Amygdala (tissue), 56 donors: ENCODE data around the gene HMX2.

ENCODE experiments used
- DNase-seq, 56 donors: peaks; one replicate each; lab custom pipeline; 2025; lab: John Stamatoyannopoulos, UW

Gene HMX2

GRCh38 chr10:123180101-123181090 is 32.5 kb downstream of the HMX2 start:
- no peak for DNase-seq

GRCh38 chr10:123183724-123184123 is 35.8 kb downstream of the HMX2 start:
- no peak for DNase-seq

GRCh38 chr10:123187781-123188180 is 39.8 kb downstream of the HMX2 start:
- DNase-seq = no peak

GRCh38 chr10:123191886-123192285 is 44.0 kb downstream of the HMX2 start:
- no peak for DNase-seq

- DNase-seq = no peak
Observed at GRCh38 chr10:123194056-123194455, 46.1 kb downstream of the HMX2 start.
